ENCODE results near the gene ATXN7. TPM values are rescaled to one million over a fixed set of nuclear protein-coding genes. Genes with fewer than 3 reads are reported as not detected.

The ATXN7 gene
- polyA plus RNA-seq, 3 donors, result 2.7 to 29.5 (median 3.2) TPM

- H3K4me1 ChIP-seq (ENCODE audit: control insufficient read depth in 1 of 2, insufficient read depth in 2 of 2, low read length in 2 of 2), result peaks cover 6 to 10% of the 10 kb centered on the region in 2 donors
- no peak overlapping the region for H3K9ac ChIP-seq (ENCODE audit: insufficient read depth, low read length, poor library complexity, severe bottlenecking)
- Mint-ChIP-seq H3K4me1 (peaks cover 16% of the 10 kb centered on the region), H3K27ac (no peak overlapping the region), H3K4me3 (no peak overlapping the region), H3K27me3 (ENCODE audit: low read depth in 3 of 3) (peaks cover 0 to 2% (median 0%) of the 10 kb centered on the region in 3 donors), H3K9me3 (peaks cover 0 to 2% (median 0%) of the 10 kb centered on the region in 7 donors), H3K36me3 (peaks cover 0 to 7% of the 10 kb centered on the region in 2 donors)
- H2AFZ ChIP-seq (ENCODE audit: insufficient read depth, low read depth, low read length, poor library complexity, severe bottlenecking), result no peak overlapping the region
- TF ChIP-seq CTCF (IDR thresholded peaks at IDR 0.05), result no peak
- H3K27ac ChIP-seq (ENCODE audit: low read depth in 1 of 2, low read length in 2 of 2), result no peak overlapping the region
- H4K20me1 ChIP-seq (ENCODE audit: insufficient read depth, low read length), result peaks cover 7% of the 10 kb centered on the region
- intact Hi-C loops (cut with micrococcal nuclease), result no loop called here
- H3K79me2 ChIP-seq (ENCODE audit: insufficient read depth, low read length), result peaks cover 96% of the 10 kb centered on the region
- no peaks in the 10 kb centered on the region for H3K27me3 ChIP-seq (ENCODE audit: control insufficient read depth in 2 of 2, insufficient read depth in 2 of 2, low read length in 2 of 2)
- no peak overlapping the region for H3K4me3 ChIP-seq (replicated peaks in 1 of 3; ENCODE audit: low read depth in 2 of 3, low read length in 3 of 3)
- H3K4me2 ChIP-seq (replicated peaks; ENCODE audit: extremely low read depth, low read length, poor library complexity, severe bottlenecking), result no peak overlapping the region
- H3K36me3 ChIP-seq (replicated peaks in 1 of 2; ENCODE audit: control insufficient read depth in 1 of 2, insufficient read depth in 2 of 2, low read length in 2 of 2), result no peaks in the 10 kb centered on the region
- DNase-seq, result no peak
- H3K9me3 ChIP-seq (replicated peaks in 1 of 2; ENCODE audit: control insufficient read depth in 1 of 2, insufficient read depth in 1 of 2, low read length in 2 of 2), result no peaks in the 10 kb centered on the region
- WGBS (ENCODE audit: insufficient coverage), result no CpG with 5 or more reads among the region's 2 CpGs
These were observed 6.4 kb upstream of the ATXN7 start for GRCh38 chr3:63857311-63857710.

GRCh38 chr3:63860776-63861175 is 2.9 kb upstream of the ATXN7 start:
- peaks cover 0 to 4% of the 10 kb centered on the region in 2 donors for H3K36me3 Mint-ChIP-seq
- TF ChIP-seq CTCF (IDR thresholded peaks at IDR 0.05), result no peak
- WGBS (ENCODE audit: insufficient coverage), result no CpG with 5 or more reads among the region's 3 CpGs
- no peak overlapping the region for H3K27ac Mint-ChIP-seq
- Histone ChIP-seq H3K27me3 (ENCODE audit: control insufficient read depth in 2 of 2, insufficient read depth in 2 of 2, low read length in 2 of 2) (no peaks in the 10 kb centered on the region), H3K79me2 (ENCODE audit: insufficient read depth, low read length) (peaks cover 95% of the 10 kb centered on the region), H3K4me1 (ENCODE audit: control insufficient read depth in 1 of 2, insufficient read depth in 2 of 2, low read length in 2 of 2) (peaks cover 22 to 26% of the 10 kb centered on the region in 2 donors), H3K9me3 (replicated peaks in 1 of 2; ENCODE audit: control insufficient read depth in 1 of 2, insufficient read depth in 1 of 2, low read length in 2 of 2) (no peaks in the 10 kb centered on the region), H3K4me3 (replicated peaks in 1 of 3; ENCODE audit: low read depth in 2 of 3, low read length in 3 of 3) (no peak overlapping the region), H2AFZ (ENCODE audit: insufficient read depth, low read depth, low read length, poor library complexity, severe bottlenecking) (no peak overlapping the region), H3K27ac (ENCODE audit: low read depth in 1 of 2, low read length in 2 of 2) (no peak overlapping the region), H3K4me2 (replicated peaks; ENCODE audit: extremely low read depth, low read length, poor library complexity, severe bottlenecking) (no peak overlapping the region), H3K9ac (ENCODE audit: insufficient read depth, low read length, poor library complexity, severe bottlenecking) (no peak overlapping the region), H3K36me3 (replicated peaks in 1 of 2; ENCODE audit: control insufficient read depth in 1 of 2, insufficient read depth in 2 of 2, low read length in 2 of 2) (no peaks in the 10 kb centered on the region), H4K20me1 (ENCODE audit: insufficient read depth, low read length) (no peaks in the 10 kb centered on the region)
- peaks cover 30% of the 10 kb centered on the region for H3K4me1 Mint-ChIP-seq
- intact Hi-C loops (cut with micrococcal nuclease), result loop anchor here in 1 of 2 donors (10.0 kb wide), 1 partner anchor 134 kb away; no protein-coding TSS in a partner anchor
- H3K9me3 Mint-ChIP-seq, result peaks cover 0 to 2% (median 0%) of the 10 kb centered on the region in 7 donors
- no peak overlapping the region for H3K4me3 Mint-ChIP-seq
- no peak for DNase-seq
- H3K27me3 Mint-ChIP-seq (ENCODE audit: low read depth in 3 of 3), result peaks cover 0 to 5% (median 3%) of the 10 kb centered on the region in 3 donors
